HG03060 (cell line): ENCODE measurements around the gene ACBD6.

Experiments
- ATAC-seq: cut with Tn5 transposase; IDR thresholded peaks from one replicate; pipeline ENCODE4 v1.9.1; 2021; ENCODE audit warnings: low read depth, moderate number of reproducible peaks; ENCODE audit not compliant: unreplicated experiment

Gene ACBD6

GRCh38 chr1:180311011-180311730, 191.2 kb downstream of the ACBD6 start:
- no peak for ATAC-seq

- ATAC-seq, result no peak
Measured at GRCh38 chr1:180310095-180310494, 192.3 kb downstream of the ACBD6 start.

- ATAC-seq, result no peak
Measured at GRCh38 chr1:180309338-180309737, 193.0 kb downstream of the ACBD6 start.

DNA sequence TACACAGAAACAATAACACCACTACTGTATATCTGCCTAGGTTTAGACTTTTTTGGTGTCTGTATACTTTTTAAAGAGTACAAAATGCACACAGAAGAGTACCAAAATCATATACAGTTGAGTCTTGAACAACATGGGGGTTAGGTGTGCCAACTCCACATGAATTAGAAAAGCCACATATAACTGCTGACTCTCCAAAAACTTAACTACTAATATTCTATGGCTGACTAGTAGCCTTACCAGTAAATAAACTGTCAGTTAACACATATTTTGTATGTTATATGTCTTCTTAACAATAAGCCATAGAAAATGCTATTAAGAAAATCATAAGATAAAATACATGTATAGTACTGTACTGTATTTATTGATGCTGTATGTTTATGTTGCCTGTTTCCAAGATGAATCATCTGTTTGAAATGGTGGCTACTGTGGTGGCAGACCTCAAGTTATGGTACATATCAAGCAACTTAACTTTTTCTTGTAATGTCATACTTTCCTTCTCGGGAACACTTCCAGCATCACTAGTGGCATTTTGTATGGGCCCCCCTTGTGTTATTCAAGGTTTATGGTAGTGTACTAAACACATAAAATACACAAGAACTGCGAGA, 201.1 kb downstream of the ACBD6 start:
- no peak for ATAC-seq

DNA sequence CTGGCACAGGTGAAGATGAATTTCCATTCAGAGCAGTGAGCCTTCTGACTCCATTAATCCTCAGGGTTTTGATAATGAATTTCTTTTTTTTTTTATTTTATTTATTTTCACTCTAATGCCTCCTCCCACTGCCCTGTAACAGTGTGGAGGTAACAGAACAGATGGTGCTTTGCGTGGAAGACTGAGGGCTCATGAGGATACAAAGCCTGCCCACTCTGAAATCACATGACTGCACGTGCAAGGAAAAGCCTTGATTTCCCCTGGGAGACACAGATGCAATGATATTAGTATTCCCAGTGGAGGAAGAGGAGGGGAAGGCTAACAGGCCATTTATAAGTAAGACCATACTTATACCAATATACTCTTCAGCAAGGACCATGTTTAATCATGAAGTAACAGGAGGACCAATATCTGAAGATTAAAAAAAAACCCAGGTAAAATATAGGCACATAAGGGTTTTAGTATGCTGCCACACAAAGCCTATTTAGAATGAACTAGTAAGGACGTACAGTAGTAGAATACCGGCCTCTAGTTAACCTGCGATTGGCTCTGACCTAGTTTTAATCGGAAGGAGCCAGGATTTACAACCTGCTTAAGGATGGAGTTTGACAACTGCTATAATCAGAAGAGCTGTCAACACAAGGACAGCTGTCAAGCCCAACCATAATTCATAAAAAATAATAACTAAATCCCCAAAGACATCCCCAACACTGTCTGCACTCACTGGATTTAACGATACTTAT, 202.7 kb downstream of the ACBD6 start:
- ATAC-seq, result no peak

DNA sequence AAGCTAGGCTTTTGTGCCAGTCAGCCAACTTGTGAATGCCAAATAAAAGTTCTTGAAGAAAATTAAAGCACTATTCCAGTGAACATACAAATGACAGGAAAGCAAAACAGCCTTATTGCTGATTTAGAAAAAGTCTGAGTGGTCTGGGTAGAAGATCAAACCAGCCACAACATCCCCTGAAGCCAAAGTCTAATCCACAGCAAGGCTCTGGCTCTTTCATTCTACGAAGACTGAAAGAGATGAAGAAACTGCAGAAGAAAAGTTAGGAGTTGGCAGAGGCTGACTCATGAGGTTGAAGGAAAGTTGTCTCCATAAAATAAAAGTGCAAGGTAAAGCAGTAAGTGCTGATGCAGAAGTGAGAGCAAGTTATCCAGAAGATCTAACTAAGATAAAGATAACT, 206.4 kb downstream of the ACBD6 start:
- no peak for ATAC-seq

- no peak for ATAC-seq
Measured at GRCh38 chr1:180294711-180295110, 207.7 kb downstream of the ACBD6 start.

- no peak for ATAC-seq
Measured at GRCh38 chr1:180291004-180291403, 211.4 kb downstream of the ACBD6 start.

DNA sequence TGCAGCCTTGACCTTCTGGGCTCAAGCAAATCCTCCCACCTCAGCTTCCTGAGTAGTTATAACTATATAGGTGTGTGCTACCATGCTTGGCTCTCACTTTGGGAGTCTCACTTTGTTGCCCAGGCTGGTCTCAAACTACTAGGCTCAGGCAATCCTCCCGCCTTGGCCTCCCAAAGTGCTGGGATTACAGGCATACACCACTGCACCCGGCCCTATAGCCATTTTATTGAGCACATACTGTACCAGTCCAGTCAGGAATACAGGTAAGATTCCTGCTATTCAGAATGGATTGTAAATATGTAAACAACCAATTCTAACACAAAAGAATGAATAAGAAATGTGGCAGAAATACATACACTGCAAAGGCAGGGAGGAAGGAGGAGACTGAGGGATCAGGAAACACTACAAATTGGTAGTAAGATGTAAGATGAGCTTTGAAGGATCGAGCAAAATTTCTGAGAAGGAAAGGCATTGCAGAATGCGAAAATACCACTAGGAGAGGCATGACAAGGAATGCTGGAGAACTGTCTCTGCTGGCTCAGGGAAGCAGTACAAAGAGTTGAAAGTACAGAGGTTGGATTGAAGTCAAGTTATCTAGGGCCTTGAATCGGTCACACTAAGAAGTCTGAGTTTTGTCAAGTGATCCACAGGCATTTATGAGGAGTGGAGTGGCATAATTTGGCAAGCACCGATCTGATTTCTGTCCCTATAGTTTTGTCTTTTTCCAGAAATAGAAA, 211.9 kb downstream of the ACBD6 start:
- ATAC-seq, result no peak

- no peak for ATAC-seq
Measured at GRCh38 chr1:180288940-180289339, 213.4 kb downstream of the ACBD6 start.

GRCh38 chr1:180287988-180288705, 214.2 kb downstream of the ACBD6 start:
- ATAC-seq, result no peak

DNA sequence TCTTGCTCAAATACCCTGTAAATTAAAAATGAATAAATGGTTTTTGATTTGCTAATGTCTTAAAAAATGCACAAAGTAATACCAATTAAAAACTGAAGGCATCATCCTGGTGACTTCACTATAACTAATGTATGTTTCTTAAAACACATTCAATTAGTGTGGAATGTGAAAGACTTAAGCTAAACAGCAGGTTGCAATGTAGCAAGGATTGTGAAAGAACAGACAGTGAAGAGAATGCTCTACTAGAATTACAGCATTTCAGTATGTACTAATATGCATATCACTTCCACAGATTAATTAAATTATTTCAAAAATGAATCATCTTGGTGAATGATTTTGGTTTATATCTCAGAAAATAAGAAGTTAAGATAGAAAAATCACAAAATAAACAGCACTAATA, 216.0 kb downstream of the ACBD6 start:
- ATAC-seq, result no peak

- no peak for ATAC-seq
Measured at GRCh38 chr1:180283098-180283497, 219.3 kb downstream of the ACBD6 start.

GRCh38 chr1:180282401-180283044, 219.9 kb downstream of the ACBD6 start:
- ATAC-seq, result no peak

DNA sequence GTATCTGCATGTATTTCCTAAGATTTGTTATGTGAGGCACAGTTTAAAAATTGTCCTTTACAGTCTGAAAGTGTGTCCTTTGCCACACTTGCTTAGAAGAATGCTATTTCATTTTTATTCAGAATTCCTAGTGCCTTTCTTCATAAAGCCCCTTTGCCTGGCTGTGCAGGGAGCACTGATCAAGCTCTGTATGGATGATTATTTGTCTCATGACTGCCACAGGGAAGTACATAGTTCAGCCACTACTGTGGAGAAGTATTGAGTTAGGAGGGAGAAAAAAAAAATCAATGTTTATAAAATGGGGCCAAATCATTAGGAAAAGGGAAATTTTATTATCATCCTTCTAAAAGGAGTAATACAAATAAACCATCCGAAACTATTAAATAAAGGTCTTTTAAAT, 220.9 kb downstream of the ACBD6 start:
- ATAC-seq, result no peak

- no peak for ATAC-seq
Measured at GRCh38 chr1:180280617-180281016, 221.8 kb downstream of the ACBD6 start.

DNA sequence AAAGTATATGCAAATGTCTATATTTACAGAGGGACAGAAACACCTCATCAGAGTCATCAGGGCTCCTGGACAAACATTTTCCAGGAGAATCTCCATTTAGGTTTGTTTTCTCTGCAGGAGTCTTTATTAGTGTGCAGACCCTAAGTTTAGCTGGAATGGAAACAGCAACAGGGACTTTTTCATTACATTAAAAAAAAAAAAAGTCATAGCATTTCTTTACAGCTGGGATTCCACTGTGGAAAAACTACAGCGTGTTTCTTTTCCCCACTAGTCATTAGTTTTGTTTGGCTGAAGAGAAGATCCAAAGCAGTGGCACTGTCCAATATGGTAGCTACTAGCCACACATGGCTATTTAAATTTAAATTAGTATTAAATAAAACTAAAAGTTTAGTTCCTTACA, 222.7 kb downstream of the ACBD6 start:
- ATAC-seq, result no peak

DNA sequence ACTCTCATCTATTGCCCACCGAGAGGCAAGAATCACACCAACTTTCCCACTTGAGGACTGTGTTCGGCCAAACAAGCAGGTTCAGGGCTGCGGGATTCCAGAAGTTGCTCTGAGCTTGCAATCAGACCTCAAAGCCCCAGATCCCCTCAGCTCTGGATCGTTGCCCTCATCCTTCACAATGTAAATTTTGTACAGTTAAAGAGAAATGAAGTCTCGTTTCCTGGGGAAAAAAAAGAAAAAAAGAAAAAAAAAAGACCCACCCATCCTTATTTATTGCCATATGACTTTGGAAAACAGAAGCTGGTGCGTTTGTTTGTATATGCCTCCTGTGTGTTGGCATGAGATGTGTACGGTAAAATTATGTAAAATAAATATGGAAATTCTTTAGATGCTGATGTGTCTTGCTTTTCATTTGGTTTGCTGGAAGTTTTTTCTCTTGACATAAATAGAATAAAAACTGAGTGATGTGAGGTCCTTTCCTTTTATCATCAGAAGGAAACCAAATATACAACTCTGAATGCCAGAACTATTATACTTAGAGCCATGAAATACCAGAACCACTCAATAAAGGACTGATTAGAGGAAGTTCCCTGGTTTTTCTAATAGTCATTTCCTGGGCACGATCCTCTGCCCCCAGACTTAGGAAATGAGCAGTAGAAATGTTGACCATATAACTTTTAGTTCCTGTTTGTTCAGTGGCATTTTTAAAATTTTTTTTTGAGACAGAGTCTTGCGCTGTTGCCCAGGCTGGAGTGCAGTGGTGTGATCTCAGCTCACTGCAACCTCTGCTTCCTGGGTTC, 223.6 kb downstream of the ACBD6 start:
- ATAC-seq, result no peak

DNA sequence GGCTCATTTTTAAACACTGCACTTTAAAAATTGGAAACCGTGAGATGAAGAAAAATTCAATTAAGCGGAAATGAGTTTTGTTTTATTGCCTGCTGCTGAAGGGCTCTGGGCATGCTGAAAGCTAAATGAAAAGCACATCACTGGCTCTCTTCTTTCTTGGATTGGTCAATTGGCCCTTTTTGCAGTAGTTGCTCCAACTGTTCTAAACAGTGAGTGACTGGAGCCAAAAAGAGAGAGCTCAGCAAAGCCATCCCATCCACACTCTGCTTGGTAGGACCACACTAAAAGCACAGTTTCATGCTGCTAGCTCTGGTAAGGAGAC, 224.2 kb downstream of the ACBD6 start:
- ATAC-seq, result no peak
